Measurements from ENCODE around the gene OR5I1. TPM values are rescaled to one million over a fixed set of nuclear protein-coding genes. Genes with fewer than 3 reads are reported as not detected.

The OR5I1 gene
- total and polyA plus RNA-seq, 2 of the 8 experiments (the other 6 are each of a cell fraction or from before 2014, with no cell fraction given) = not detected

DNA sequence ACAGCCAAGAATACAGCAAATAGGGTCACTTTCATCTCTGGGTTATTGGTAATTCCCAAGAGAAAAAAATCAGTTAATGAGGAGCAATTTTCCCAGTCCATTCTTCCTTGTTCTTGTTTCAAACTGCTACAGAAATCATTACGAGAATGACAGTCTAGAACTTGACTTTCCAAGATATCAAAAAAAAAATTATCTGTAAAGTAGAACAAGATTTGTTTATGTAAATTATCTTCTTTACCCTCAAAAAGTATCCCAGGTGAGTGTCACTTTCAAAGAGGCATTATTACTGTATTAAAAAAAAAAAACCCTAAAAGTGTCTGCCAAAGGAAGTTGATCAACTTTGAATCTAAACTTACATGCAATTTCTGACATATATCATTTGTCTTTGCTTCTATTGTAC, 21.7 kb downstream of the OR5I1 start, which contains the start of gene OR5W2:
Gene OR5W2 (minus strand): TSS at position 101 of the 400 bp plus-strand sequence. CDS start 0 bp downstream, at position 101.
- H3K79me2 ChIP-seq (ENCODE audit: control insufficient read depth in 1 of 2, insufficient read depth in 2 of 2, low read length in 2 of 2) = no peaks in the 10 kb centered on the region
- 100% methylated on average over 1 of the region's 1 CpG; no CpG with 5 or more reads in 1 of the 2 experiments for WGBS, 2 experiments (ENCODE audit: extremely low coverage in 1 of 2, insufficient coverage in 1 of 2, insufficient read length in 1 of 2, insufficient replicate concordance in 2 of 2, low coverage in 1 of 2, low lambda C conversion rate in 2 of 2, missing lambda C conversion rate in 1 of 2)
- TF ChIP-seq SP4 (IDR thresholded peaks at IDR 0.05; ENCODE audit: low read length) (no peak), EP300 (IDR thresholded peaks at IDR 0.05; ENCODE audit: borderline replicate concordance in 1 of 2, low read depth in 2 of 2, low read length in 2 of 2) (no peak), JUN (IDR thresholded peaks at IDR 0.05; ENCODE audit: low read depth, low read length) (no peak), CREB1 (IDR thresholded peaks at IDR 0.05) (no peak), KDM1A (IDR thresholded peaks at IDR 0.05; ENCODE audit: borderline replicate concordance, low read length) (no peak), YY1 (IDR thresholded peaks at IDR 0.05; ENCODE audit: low read depth, low read length) (no peak), SIRT6 (IDR thresholded peaks at IDR 0.05; ENCODE audit: low read length) (no peak), HDAC6 (IDR thresholded peaks at IDR 0.05; ENCODE audit: low read depth, low read length) (no peak), CHD2 (IDR thresholded peaks at IDR 0.05; ENCODE audit: low read length) (no peak), RXRA (IDR thresholded peaks at IDR 0.05; ENCODE audit: insufficient read depth, low read depth, low read length) (no peak)
- TF ChIP-seq, protein P1, sequence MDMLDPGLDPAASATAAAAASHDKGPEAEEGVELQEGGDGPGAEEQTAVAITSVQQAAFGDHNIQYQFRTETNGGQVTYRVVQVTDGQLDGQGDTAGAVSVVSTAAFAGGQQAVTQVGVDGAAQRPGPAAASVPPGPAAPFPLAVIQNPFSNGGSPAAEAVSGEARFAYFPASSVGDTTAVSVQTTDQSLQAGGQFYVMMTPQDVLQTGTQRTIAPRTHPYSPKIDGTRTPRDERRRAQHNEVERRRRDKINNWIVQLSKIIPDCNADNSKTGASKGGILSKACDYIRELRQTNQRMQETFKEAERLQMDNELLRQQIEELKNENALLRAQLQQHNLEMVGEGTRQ (IDR thresholded peaks at IDR 0.05; ENCODE audit: low read length) = no peak
- TF ChIP-seq, protein P2, sequence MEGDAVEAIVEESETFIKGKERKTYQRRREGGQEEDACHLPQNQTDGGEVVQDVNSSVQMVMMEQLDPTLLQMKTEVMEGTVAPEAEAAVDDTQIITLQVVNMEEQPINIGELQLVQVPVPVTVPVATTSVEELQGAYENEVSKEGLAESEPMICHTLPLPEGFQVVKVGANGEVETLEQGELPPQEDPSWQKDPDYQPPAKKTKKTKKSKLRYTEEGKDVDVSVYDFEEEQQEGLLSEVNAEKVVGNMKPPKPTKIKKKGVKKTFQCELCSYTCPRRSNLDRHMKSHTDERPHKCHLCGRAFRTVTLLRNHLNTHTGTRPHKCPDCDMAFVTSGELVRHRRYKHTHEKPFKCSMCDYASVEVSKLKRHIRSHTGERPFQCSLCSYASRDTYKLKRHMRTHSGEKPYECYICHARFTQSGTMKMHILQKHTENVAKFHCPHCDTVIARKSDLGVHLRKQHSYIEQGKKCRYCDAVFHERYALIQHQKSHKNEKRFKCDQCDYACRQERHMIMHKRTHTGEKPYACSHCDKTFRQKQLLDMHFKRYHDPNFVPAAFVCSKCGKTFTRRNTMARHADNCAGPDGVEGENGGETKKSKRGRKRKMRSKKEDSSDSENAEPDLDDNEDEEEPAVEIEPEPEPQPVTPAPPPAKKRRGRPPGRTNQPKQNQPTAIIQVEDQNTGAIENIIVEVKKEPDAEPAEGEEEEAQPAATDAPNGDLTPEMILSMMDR (IDR thresholded peaks at IDR 0.05; ENCODE audit: control extremely low read depth in 1 of 3, insufficient read depth in 1 of 3, low read depth in 1 of 3, low read length in 3 of 3) = no peak

More for the DNA sequence above, 21.7 kb downstream of the OR5I1 start, which contains the start of gene OR5W2:
- H3K9ac ChIP-seq (replicated peaks in 1 of 4; ENCODE audit: extremely low read depth in 1 of 4, low read depth in 3 of 4, low read length in 3 of 4) = no peak within 1 kb of the TSS
- H3K27me3 ChIP-seq (replicated peaks in 1 of 4; ENCODE audit: control insufficient read depth in 3 of 4, extremely low read depth in 1 of 4, insufficient read depth in 3 of 4, low read length in 3 of 4) = no peaks in the 10 kb centered on the region
- H3K23ac ChIP-seq (ENCODE audit: insufficient read length) = no peak within 1 kb of the TSS
- H3K18ac ChIP-seq (ENCODE audit: extremely low read depth, low read length) = no peak within 1 kb of the TSS
- no peak within 1 kb of the TSS for H2BK120ac ChIP-seq (replicated peaks; ENCODE audit: low read depth, low read length)
- CTCF ChIA-PET (ENCODE audit: partially characterized antibody) = no interaction called here
- H4K91ac ChIP-seq (replicated peaks; ENCODE audit: insufficient read length, low read length) = no peak within 1 kb of the TSS
- no peak within 1 kb of the TSS for H3K56ac ChIP-seq (replicated peaks; ENCODE audit: insufficient read length, low read depth, low read length)
- H3K4me1 ChIP-seq (replicated peaks in 1 of 4; ENCODE audit: control insufficient read depth in 3 of 4, insufficient read depth in 4 of 4, low read length in 3 of 4) = no peaks in the 10 kb centered on the region
- H2BK15ac ChIP-seq (ENCODE audit: low read length) = no peak within 1 kb of the TSS
- H3K23me2 ChIP-seq (ENCODE audit: low read depth, low read length) = no peaks in the 10 kb centered on the region
- H3K79me1 ChIP-seq (ENCODE audit: low read depth, low read length) = no peaks in the 10 kb centered on the region
- H3K14ac ChIP-seq (ENCODE audit: insufficient read length) = no peak within 1 kb of the TSS
- no peak within 1 kb of the TSS for H3K4ac ChIP-seq (replicated peaks; ENCODE audit: insufficient read length, low read depth, low read length)
- no peaks in the 10 kb centered on the region for H3K36me3 ChIP-seq (ENCODE audit: control insufficient read depth in 2 of 4, insufficient read depth in 4 of 4, low read length in 3 of 4)
- no peak within 1 kb of the TSS for H2BK20ac ChIP-seq (ENCODE audit: low read length)
- no peak within 1 kb of the TSS for H3K27ac ChIP-seq (ENCODE audit: low read depth, low read length)
- no peaks in the 10 kb centered on the region for H4K20me1 ChIP-seq (replicated peaks in 1 of 2; ENCODE audit: control insufficient read depth in 1 of 2, insufficient read depth in 2 of 2, low read length in 2 of 2)
- no peak within 1 kb of the TSS for H2BK12ac ChIP-seq (ENCODE audit: low read depth, low read length)
- POLR2A ChIA-PET (ENCODE audit: partially characterized antibody) = no interaction called here
- no peak within 1 kb of the TSS for H2BK5ac ChIP-seq (ENCODE audit: low read depth, low read length)
- H3K9me3 ChIP-seq (ENCODE audit: insufficient read depth in 2 of 2, low read depth in 1 of 2, low read length in 1 of 2) = peaks cover 2 to 5% of the 10 kb centered on the region in 2 experiments; a peak in 2 of 4 replicates
- H3K4me2 ChIP-seq (ENCODE audit: insufficient read depth in 1 of 2, low read depth in 2 of 2, low read length in 2 of 2) = no peak within 1 kb of the TSS
- H3K4me3 ChIP-seq (ENCODE audit: extremely low read depth in 1 of 4, insufficient read depth in 2 of 4, low read depth in 3 of 4, low read length in 4 of 4) = no peak within 1 kb of the TSS
- FAIRE-seq = no peak
- H2AFZ ChIP-seq (ENCODE audit: low read length) = no peak within 1 kb of the TSS
- no peak within 1 kb of the TSS for H4K8ac ChIP-seq (ENCODE audit: extremely low read depth, insufficient read depth, low read length)
- H2AK5ac ChIP-seq (ENCODE audit: low read depth, low read length) = no peak within 1 kb of the TSS
- no peak within 1 kb of the TSS for H4K5ac ChIP-seq (ENCODE audit: insufficient read length, low read depth, low read length)
- DNase-seq (ENCODE audit: low read depth in 1 of 2, low spot score in 2 of 2) = no peak

All from H1 (cell line).